ELF-1 (cell line): ENCODE measurements around the gene PDS5B.

Experiments used
- DNase-seq: peaks from one replicate; pipeline ENCODE4 v3.0.0-alpha.2; 2016; ENCODE audit warnings: low read depth, low spot score

Gene PDS5B

GRCh38 chr13:32587811-32588170, 1.5 kb downstream of the PDS5B start:
- no peak for DNase-seq

DNA sequence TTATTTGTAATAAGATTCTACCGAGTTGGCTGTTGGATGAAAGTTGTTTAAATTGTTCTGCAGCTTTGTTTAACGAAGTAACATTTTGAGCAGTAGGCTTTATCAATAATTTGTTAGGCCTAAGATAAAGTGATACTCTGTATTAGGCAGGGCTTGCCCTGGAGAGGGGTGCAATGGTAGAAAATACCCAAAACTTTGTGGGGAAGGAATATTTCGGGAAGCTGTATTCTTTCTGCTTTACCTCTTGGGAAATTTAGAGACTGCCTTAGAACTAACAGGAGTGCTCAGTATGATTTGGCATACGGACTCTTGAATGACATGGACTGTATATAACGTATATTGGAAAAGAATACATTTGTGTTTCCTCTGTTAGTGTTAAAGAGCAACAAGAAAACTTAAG, 2.5 kb downstream of the PDS5B start:
- DNase-seq = no peak

DNA sequence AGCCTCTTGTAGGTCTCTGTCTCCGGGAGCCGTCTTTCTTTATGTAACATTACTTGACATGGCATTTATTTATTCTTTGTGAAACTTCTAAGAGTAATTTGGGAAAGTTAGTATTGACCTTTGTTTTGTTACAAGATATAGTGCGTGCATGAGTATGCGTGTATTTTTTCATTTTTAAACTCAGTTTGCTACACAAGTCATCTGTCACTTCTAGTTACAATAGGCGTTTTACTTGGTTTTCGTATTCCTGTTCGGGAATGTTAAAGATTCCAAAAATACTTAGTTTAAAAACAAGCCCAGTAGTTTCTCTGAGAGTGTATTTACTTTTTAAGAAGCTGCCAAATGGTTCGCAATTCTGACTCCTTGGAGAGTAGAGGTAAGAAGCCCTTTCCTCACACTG, 3.2 kb downstream of the PDS5B start:
- no peak for DNase-seq

- DNase-seq = peak; percentile 19
Observed at GRCh38 chr13:32590266-32590665, 4.0 kb downstream of the PDS5B start.

DNA sequence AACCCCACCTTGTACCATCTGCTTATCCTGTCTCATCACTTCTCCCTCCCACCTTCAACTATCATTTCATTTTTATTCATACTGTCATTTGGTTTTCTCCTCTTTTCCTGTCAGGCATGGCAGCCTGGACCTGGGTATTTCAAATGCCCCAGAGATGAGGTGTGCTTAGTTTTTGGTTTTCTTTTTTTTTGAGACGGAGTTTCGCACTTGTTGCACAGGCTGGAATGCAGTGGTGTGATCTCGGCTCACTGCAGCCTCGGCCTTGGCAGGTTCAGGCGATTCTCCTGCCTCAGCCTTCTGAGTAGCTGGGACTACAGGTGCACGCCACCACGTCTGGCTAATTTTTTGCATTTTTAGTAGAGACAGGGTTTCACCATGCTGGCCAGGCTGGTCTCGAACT, 5.8 kb downstream of the PDS5B start:
- DNase-seq = no peak

- DNase-seq = no peak
Observed at GRCh38 chr13:32594157-32594738, 8.0 kb downstream of the PDS5B start.

DNA sequence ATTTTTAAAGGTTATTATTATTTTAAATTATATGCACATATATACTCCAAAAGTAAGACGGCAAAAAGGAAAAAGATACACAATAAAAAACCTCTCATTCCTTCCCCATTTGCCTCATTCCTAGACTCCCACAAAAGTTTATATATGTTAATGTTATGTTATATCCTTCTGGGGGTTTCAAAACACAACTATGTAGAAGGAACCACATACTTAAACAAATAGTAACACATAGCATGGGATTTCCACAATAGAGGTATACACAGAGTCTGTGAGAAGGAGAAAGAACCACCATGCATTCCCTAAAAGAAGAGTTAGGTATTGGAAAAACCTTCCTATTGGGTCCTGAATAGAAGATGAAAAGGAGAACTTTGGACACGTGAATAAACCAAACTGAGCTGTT, 9.1 kb downstream of the PDS5B start:
- DNase-seq = no peak

GRCh38 chr13:32600890-32601289, 14.6 kb downstream of the PDS5B start:
- no peak for DNase-seq

- no peak for DNase-seq
Observed at GRCh38 chr13:32609428-32609827, 23.2 kb downstream of the PDS5B start.

DNA sequence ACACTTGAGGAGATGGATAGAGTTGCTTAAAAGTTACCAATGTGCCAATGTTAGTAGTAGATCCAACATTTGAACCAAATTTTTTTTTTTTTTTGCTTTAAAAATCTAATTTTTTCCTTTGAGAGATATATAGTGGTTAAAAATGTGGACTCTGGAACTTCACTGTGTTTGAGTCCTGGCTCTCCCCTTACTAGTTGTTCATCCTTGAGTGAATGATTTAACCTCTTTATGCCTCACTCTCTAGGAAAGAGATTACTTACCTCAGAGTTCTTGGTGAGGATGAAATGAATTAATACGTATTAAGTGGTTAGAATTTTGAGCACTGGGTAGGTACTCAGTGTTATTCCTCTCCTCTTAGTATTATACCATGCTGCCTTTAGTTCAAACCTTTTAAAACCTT, 24.3 kb downstream of the PDS5B start:
- no peak for DNase-seq

- DNase-seq = no peak
Observed at GRCh38 chr13:32610977-32611376, 24.7 kb downstream of the PDS5B start.

GRCh38 chr13:32616883-32617511, 30.7 kb downstream of the PDS5B start:
- no peak for DNase-seq

GRCh38 chr13:32622827-32623226, 36.6 kb downstream of the PDS5B start:
- no peak for DNase-seq

DNA sequence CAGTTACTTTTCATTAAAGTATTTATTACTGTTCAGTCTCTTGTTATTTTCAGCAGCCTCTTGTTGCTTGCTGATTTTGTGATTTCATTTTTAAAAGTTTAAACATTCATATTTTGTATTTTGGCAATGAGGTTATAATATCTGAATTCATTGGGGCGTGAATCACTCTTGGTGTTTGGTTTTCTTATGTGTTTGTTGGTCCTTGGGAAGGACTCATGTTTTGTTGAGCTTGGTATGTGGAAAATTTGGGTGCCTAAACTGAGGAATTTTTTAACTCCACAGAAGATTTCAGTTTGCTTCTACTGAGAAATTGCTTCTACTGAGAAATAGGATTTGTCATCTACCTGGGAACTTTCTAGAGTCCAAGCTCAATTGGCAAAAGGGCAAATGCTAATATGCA, 38.2 kb downstream of the PDS5B start:
- DNase-seq = no peak

- no peak for DNase-seq
Observed at GRCh38 chr13:32627793-32628192, 41.5 kb downstream of the PDS5B start.

DNA sequence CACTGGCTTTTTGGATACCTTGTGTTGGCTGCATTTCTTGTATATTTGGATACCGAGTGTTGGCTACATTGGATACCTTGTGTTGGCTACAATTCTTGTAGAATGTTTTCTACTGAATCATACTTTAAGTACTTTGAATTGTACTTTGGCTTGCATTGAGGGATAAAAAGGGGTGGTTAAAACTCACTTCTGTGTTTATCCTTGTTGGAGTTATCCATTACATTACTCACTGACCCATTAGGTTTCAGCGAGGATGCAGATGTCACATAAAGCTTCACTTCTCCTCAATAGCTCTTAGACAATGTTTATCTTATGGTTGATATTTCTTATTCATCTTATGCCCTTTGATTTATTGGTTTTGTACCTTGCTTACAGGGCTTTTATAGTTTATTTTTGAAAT, 43.1 kb downstream of the PDS5B start:
- no peak for DNase-seq

- no peak for DNase-seq
Observed at GRCh38 chr13:32629866-32630265, 43.6 kb downstream of the PDS5B start.

GRCh38 chr13:32632343-32632909, 46.2 kb downstream of the PDS5B start:
- no peak for DNase-seq

DNA sequence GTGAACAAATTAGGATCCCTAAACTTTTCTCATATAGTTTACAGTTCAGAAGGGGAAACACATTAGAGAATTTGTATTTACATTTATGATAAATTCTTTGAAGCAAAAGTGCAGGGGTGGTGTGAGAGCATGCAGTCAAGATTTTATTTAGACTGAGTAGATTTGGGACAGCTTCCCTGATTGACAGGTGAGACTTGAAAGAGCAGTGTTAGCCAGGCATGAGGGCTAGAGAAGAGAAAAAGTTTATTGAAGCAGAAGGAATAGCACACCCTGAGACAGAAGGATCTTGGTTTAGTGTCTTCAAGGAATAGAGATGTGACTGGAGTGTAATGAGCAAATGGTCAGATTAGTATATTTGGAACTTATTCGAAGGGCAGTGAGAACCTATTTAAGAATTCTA, 50.5 kb downstream of the PDS5B start:
- no peak for DNase-seq

- no peak for DNase-seq
Observed at GRCh38 chr13:32638739-32639138, 52.5 kb downstream of the PDS5B start.

DNA sequence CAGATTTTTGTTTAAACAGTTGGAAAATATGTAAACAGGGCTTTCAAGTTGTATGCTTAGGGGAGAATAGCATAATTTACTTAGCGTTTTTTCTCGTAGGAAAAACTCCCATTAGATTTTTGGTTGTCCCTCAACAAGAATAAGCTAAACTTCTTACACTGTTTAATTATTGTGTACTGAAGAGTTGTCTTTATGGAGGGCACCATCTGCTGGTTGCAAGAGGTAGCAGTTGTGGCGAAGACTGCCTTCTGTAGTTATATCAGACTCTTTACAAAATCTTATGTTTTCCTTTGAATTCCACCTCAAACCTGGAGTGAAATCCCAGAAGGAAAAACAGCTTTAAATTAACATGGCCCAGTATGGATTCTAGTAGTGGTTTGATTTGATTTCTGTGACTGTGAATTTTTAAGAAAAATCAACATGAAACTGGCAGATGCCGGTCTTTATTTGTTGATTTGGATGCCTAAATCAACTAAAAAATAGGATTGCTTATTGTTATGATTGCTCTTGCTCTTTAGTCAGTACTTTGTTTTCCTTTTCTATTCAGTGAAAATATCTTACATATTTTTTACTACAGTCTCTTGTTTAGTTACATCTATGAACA, 53.4 kb downstream of the PDS5B start:
- no peak for DNase-seq

GRCh38 chr13:32642316-32642715, 56.1 kb downstream of the PDS5B start:
- DNase-seq = no peak

- no peak for DNase-seq
Observed at GRCh38 chr13:32642858-32643257, 56.6 kb downstream of the PDS5B start.
